Calu3 (cell line): ENCODE results near the gene RMND5B. TPM values are rescaled to one million over a fixed set of nuclear protein-coding genes. Genes with fewer than 3 reads are reported as not detected.
"Not testable (repeated sequence)": the region's sequence is repeated elsewhere in the genome, so short reads cannot be mapped to it uniquely, and the experiment has no call there.

Experiments used
- BruUV-seq: library from RNA; stranded (reverse); fragments of 400-500 nt; replicated peaks from 2 replicates; lab custom pipeline; 2021; lab: Mats Ljungman, UMichigan
- CTCF ChIA-PET: fragments of 300-600 bp; sonication (Branson Sonifier 250); formaldehyde crosslinking; loops from one replicate; lab custom pipeline; 2022; ENCODE audit warnings: antibody characterized with exemption; lab: Charles Lee
- DNase-seq: peaks from one replicate; pipeline ENCODE4 v3.0.0; 2022
- H3K27ac Mint-ChIP-seq: one replicate; pipeline ENCODE4 v1.8.0; 2022; ENCODE audit warnings: mixed read lengths; ENCODE audit not compliant: unreplicated experiment
- H3K27me3 Mint-ChIP-seq: one replicate; pipeline ENCODE4 v1.8.0; 2022; ENCODE audit warnings: mixed read lengths; ENCODE audit not compliant: unreplicated experiment
- H3K36me3 Mint-ChIP-seq: one replicate; pipeline ENCODE4 v1.8.0; 2022; ENCODE audit warnings: mild to moderate bottlenecking, moderate library complexity, mixed read lengths; ENCODE audit not compliant: insufficient read depth, unreplicated experiment
- H3K4me1 Mint-ChIP-seq: one replicate; pipeline ENCODE4 v1.8.0; 2022; ENCODE audit warnings: mild to moderate bottlenecking, low read depth, mixed read lengths; ENCODE audit not compliant: unreplicated experiment
- H3K4me3 Mint-ChIP-seq: one replicate; pipeline ENCODE4 v1.8.0; 2022; ENCODE audit warnings: mild to moderate bottlenecking, low read depth, moderate library complexity, mixed read lengths; ENCODE audit not compliant: unreplicated experiment
- H3K9me3 Mint-ChIP-seq: one replicate; pipeline ENCODE4 v1.8.0; 2022; ENCODE audit warnings: low read depth, mixed read lengths; ENCODE audit not compliant: unreplicated experiment
- CTCF ChIP-seq: fragments of 200-600 bp; IDR thresholded peaks from one replicate; pipeline ENCODE4 v1.8.0; 2022; ENCODE audit warnings: antibody characterized with exemption; ENCODE audit not compliant: unreplicated experiment
- intact Hi-C: fragments of 100-400 bp; cut with micrococcal nuclease; formaldehyde crosslinking; loops from one replicate; pipeline ENCODE4 v1.10.0; 2022; ENCODE audit not compliant: unreplicated experiment
- total RNA-seq: library from RNA; stranded (reverse); gene quantifications from 2 replicates; pipeline ENCODE4 v1.2.3, GENCODE V29; 2022

RMND5B gene
- total RNA-seq, 1 experiment from 2014 or later: 50.7 TPM

- CTCF ChIA-PET: no interaction called here
- H3K4me3 Mint-ChIP-seq: no peak overlapping the region
Measured at GRCh38 chr5:178194026-178194425, 63.2 kb downstream of the RMND5B start.

GRCh38 chr5:178196281-178196812 is 65.5 kb downstream of the RMND5B start:
- peaks cover 46% of the 10 kb centered on the region for H3K27me3 Mint-ChIP-seq
- intact Hi-C loops: no loop called here
- H3K9me3 Mint-ChIP-seq: peaks cover 8% of the 10 kb centered on the region
- TF ChIP-seq CTCF: no peak
- no TSS peak for BruUV-seq
- CTCF ChIA-PET: interaction anchor here (0.6 to 0.8 kb wide), 3 partner anchors 11 to 1374 kb away, joined by 3 to 15 read pairs (median 3); no protein-coding TSS in a partner anchor
- H3K4me3 Mint-ChIP-seq: no peak overlapping the region
- DNase-seq: no peak
- H3K27ac Mint-ChIP-seq: no peak overlapping the region
- H3K36me3 Mint-ChIP-seq: no peaks in the 10 kb centered on the region
- no peaks in the 10 kb centered on the region for H3K4me1 Mint-ChIP-seq

More at GRCh38 chr5:178194026-178194425, 63.2 kb downstream of the RMND5B start:
- no peak for DNase-seq
- H3K9me3 Mint-ChIP-seq: peaks cover 8% of the 10 kb centered on the region
- peaks cover 51% of the 10 kb centered on the region for H3K27me3 Mint-ChIP-seq
- no peaks in the 10 kb centered on the region for H3K36me3 Mint-ChIP-seq
- H3K4me1 Mint-ChIP-seq: no peaks in the 10 kb centered on the region
- no peak overlapping the region for H3K27ac Mint-ChIP-seq
- intact Hi-C loops: no loop called here
- TF ChIP-seq CTCF: no peak
- BruUV-seq: no TSS peak

- DNase-seq: no peak
- CTCF ChIA-PET: interaction anchor here (0.8 kb wide), 1 partner anchor 683 kb away, joined by 3 read pairs; no protein-coding TSS in a partner anchor
- Mint-ChIP-seq H3K27ac (no peak overlapping the region), H3K4me1 (no peaks in the 10 kb centered on the region), H3K27me3 (peaks cover 46% of the 10 kb centered on the region), H3K4me3 (no peak overlapping the region), H3K36me3 (no peaks in the 10 kb centered on the region), H3K9me3 (peaks cover 8% of the 10 kb centered on the region)
- no peak for TF ChIP-seq CTCF
- intact Hi-C loops: no loop called here
- no TSS peak for BruUV-seq
Measured at GRCh38 chr5:178196986-178197385, 66.2 kb downstream of the RMND5B start.

- H3K9me3 Mint-ChIP-seq: not testable (repeated sequence)
Measured at GRCh38 chr5:178198151-178198550, 67.3 kb downstream of the RMND5B start.

GRCh38 chr5:178198706-178199105 is 67.9 kb downstream of the RMND5B start:
- CTCF ChIA-PET: no interaction called here
- no peak overlapping the region for H3K4me3 Mint-ChIP-seq
- intact Hi-C loops: no loop called here
- no peak for TF ChIP-seq CTCF
- H3K4me1 Mint-ChIP-seq: no peaks in the 10 kb centered on the region
- H3K9me3 Mint-ChIP-seq: no peaks in the 10 kb centered on the region
- H3K27me3 Mint-ChIP-seq: peaks cover 30% of the 10 kb centered on the region
- DNase-seq: no peak
- H3K36me3 Mint-ChIP-seq: peaks cover 10% of the 10 kb centered on the region
- BruUV-seq: no TSS peak
- no peak overlapping the region for H3K27ac Mint-ChIP-seq

More at GRCh38 chr5:178198151-178198550, 67.3 kb downstream of the RMND5B start:
- peaks cover 36% of the 10 kb centered on the region for H3K27me3 Mint-ChIP-seq
- CTCF ChIA-PET, intact Hi-C loops, H3K36me3 Mint-ChIP-seq, H3K4me3 Mint-ChIP-seq, BruUV-seq, DNase-seq, H3K4me1 Mint-ChIP-seq, H3K27ac Mint-ChIP-seq: not testable (repeated sequence)
